H9 (cell line): ENCODE data around the gene MPP7. TPM values are rescaled to one million over a fixed set of nuclear protein-coding genes. Genes with fewer than 3 reads are reported as not detected.

Experiments used
- DNase-seq: peaks from one replicate; pipeline ENCODE4 v3.0.0-alpha.2; 2017
- H2AFZ ChIP-seq: one replicate; pipeline ENCODE4 v1.6.1; 2013; ENCODE audit warnings: mild to moderate bottlenecking, low read length, control low read depth, moderate library complexity
- H2AK5ac ChIP-seq: 2 replicates; pipeline ENCODE4 v1.6.1; 2013; ENCODE audit warnings: low read length, control low read depth, mixed read lengths; ENCODE audit not compliant: insufficient read length
- H2BK120ac ChIP-seq: one replicate; pipeline ENCODE4 v1.6.1; 2013; ENCODE audit warnings: low read depth, mild to moderate bottlenecking, low read length, control low read depth, inconsistent platforms; ENCODE audit not compliant: poor library complexity, severe bottlenecking
- H2BK12ac ChIP-seq: 2 replicates; pipeline ENCODE4 v1.6.1; 2013; ENCODE audit warnings: low read length, control low read depth, mixed read lengths, low read depth; ENCODE audit not compliant: insufficient read length
- H2BK15ac ChIP-seq: 2 replicates; pipeline ENCODE4 v1.6.1; 2013; ENCODE audit warnings: low read depth, low read length, control low read depth
- H2BK20ac ChIP-seq: one replicate; pipeline ENCODE4 v1.6.1; 2013; ENCODE audit warnings: low read depth, mild to moderate bottlenecking, low read length, control low read depth, inconsistent platforms; ENCODE audit not compliant: poor library complexity, severe bottlenecking
- H2BK5ac ChIP-seq: 2 replicates; pipeline ENCODE4 v1.6.1; 2013; ENCODE audit warnings: low read length, control low read depth, mixed read lengths; ENCODE audit not compliant: insufficient read length
- H3K14ac ChIP-seq: 2 replicates; pipeline ENCODE4 v1.6.1; 2013; ENCODE audit warnings: low read length, control low read depth; ENCODE audit not compliant: insufficient read depth
- H3K18ac ChIP-seq: 2 replicates; pipeline ENCODE4 v1.6.1; 2013; ENCODE audit warnings: low read depth, mild to moderate bottlenecking, mixed read lengths, low read length, control low read depth; ENCODE audit not compliant: insufficient read length
- H3K23ac ChIP-seq: 2 replicates; pipeline ENCODE4 v1.6.1; 2013; ENCODE audit warnings: low read length, control low read depth, mixed read lengths, low read depth; ENCODE audit not compliant: insufficient read length
- H3K23me2 ChIP-seq: 2 replicates; pipeline ENCODE4 v1.6.1; 2013; ENCODE audit warnings: low read depth, mild to moderate bottlenecking, mixed read lengths, low read length, control low read depth; ENCODE audit not compliant: insufficient read length, poor library complexity, severe bottlenecking
- H3K27ac ChIP-seq: 2 replicates; pipeline ENCODE4 v1.5.1; 2013; ENCODE audit warnings: low read length, control low read depth, mixed read lengths, low read depth; ENCODE audit not compliant: insufficient read length
- H3K27me3 ChIP-seq: 2 replicates; pipeline ENCODE4 v1.6.1; 2013; ENCODE audit warnings: low read length, control low read depth, inconsistent platforms; ENCODE audit not compliant: insufficient read depth
- H3K4ac ChIP-seq: 2 replicates; pipeline ENCODE4 v1.6.1; 2013; ENCODE audit warnings: low read depth, mild to moderate bottlenecking, control low read depth, inconsistent platforms, low read length, moderate library complexity
- H3K4me1 ChIP-seq: 2 replicates; pipeline ENCODE4 v1.6.1; 2013; ENCODE audit warnings: low read length, control low read depth, inconsistent platforms; ENCODE audit not compliant: insufficient read depth
- H3K4me2 ChIP-seq: 2 replicates; pipeline ENCODE4 v1.6.1; 2013; ENCODE audit warnings: low read length, control low read depth, mixed read lengths; ENCODE audit not compliant: insufficient read length, insufficient read depth
- H3K56ac ChIP-seq: 2 replicates; pipeline ENCODE4 v1.6.1; 2013; ENCODE audit warnings: low read depth, mild to moderate bottlenecking, mixed read lengths, low read length, control low read depth; ENCODE audit not compliant: insufficient read length
- H3K79me1 ChIP-seq: 2 replicates; pipeline ENCODE4 v1.6.1; 2013; ENCODE audit warnings: low read depth, mild to moderate bottlenecking, moderate library complexity, low read length, control low read depth, inconsistent platforms; ENCODE audit not compliant: insufficient read depth, poor library complexity, severe bottlenecking
- H3K79me2 ChIP-seq: 2 replicates; pipeline ENCODE4 v1.6.1; 2013; ENCODE audit warnings: low read length, control low read depth, inconsistent platforms; ENCODE audit not compliant: insufficient read depth
- H3K9ac ChIP-seq: 2 replicates; pipeline ENCODE4 v1.6.1; 2013; ENCODE audit warnings: low read length, control low read depth, mixed read lengths; ENCODE audit not compliant: insufficient read length; ENCODE audit errors: extremely low read depth
- H3K9me3 ChIP-seq: one replicate; pipeline ENCODE4 v1.6.1; 2013; ENCODE audit warnings: low read depth, low read length, inconsistent platforms; ENCODE audit not compliant: control insufficient read depth
- H3T11ph ChIP-seq: one replicate; pipeline ENCODE4 v1.6.1; 2013; ENCODE audit warnings: mild to moderate bottlenecking, low read length, control low read depth, inconsistent platforms
- H4K20me1 ChIP-seq: one replicate; pipeline ENCODE4 v1.6.1; 2013; ENCODE audit not compliant: control insufficient read depth, insufficient read length, insufficient read depth
- H4K5ac ChIP-seq: 2 replicates; pipeline ENCODE4 v1.6.1; 2013; ENCODE audit warnings: low read depth, mild to moderate bottlenecking, mixed read lengths, low read length, control low read depth; ENCODE audit not compliant: insufficient read length
- H4K8ac ChIP-seq: replicated peaks from 2 replicates; pipeline ENCODE4 v1.6.1; 2013; ENCODE audit warnings: low read length, control low read depth, mixed read lengths, low read depth; ENCODE audit not compliant: insufficient read length
- H4K91ac ChIP-seq: 2 replicates; pipeline ENCODE4 v1.6.1; 2013; ENCODE audit warnings: low read depth, mild to moderate bottlenecking, moderate library complexity, mixed read lengths, low read length, control low read depth; ENCODE audit not compliant: insufficient read length
- H3K27ac Mint-ChIP-seq, 3 experiments: 2 replicates in 2 of 3; 3 replicates in 1 of 3; pipeline ENCODE4 v1.8.0; 2020 to 2021; ENCODE audit warnings: mixed read lengths in 3 of 3, mild to moderate bottlenecking in 1 of 3, moderate library complexity in 1 of 3
- H3K27me3 Mint-ChIP-seq: 2 replicates; pipeline ENCODE4 v1.8.0; 2021; ENCODE audit warnings: low read depth, mild to moderate bottlenecking, moderate library complexity, mixed read lengths
- H3K36me3 Mint-ChIP-seq, 3 experiments: 2 replicates in 2 of 3; 3 replicates in 1 of 3; pipeline ENCODE4 v1.8.0; 2020 to 2021; ENCODE audit warnings: low read depth in 3 of 3, mixed read lengths in 3 of 3; ENCODE audit not compliant: insufficient read depth in 1 of 3
- H3K4me1 Mint-ChIP-seq, 2 experiments: 2 replicates each; pipeline ENCODE4 v1.8.0; 2020; ENCODE audit warnings: mixed read lengths in 2 of 2
- H3K4me3 Mint-ChIP-seq, 2 experiments: 2 replicates in 1 of 2; 3 replicates in 1 of 2; pipeline ENCODE4 v1.8.0; 2020 to 2021; ENCODE audit warnings: mild to moderate bottlenecking in 2 of 2, mixed read lengths in 2 of 2, moderate library complexity in 1 of 2
- H3K9me3 Mint-ChIP-seq, 2 experiments: 2 replicates in 1 of 2; 3 replicates in 1 of 2; pipeline ENCODE4 v1.8.0; 2020; ENCODE audit warnings: mild to moderate bottlenecking in 2 of 2, mixed read lengths in 2 of 2, moderate library complexity in 1 of 2
- WGBS: extraction: QIAGEN DNeasy Blood & Tissue Kit; methylation state at CpG from one replicate; pipeline ENCODE4 v1.1.7; 2013; ENCODE audit warnings: missing lambda C conversion rate, low lambda C conversion rate, mixed read lengths; ENCODE audit not compliant: insufficient read length; ENCODE audit errors: extremely low coverage; 5-methylcytosine and 5-hydroxymethylcytosine counted together
- total RNA-seq: library from RNA; stranded (reverse); gene quantifications from 2 replicates; pipeline ENCODE4 v1.2.1, GENCODE V29; 2021
- TF ChIP-seq, protein P1 (sequence below): fragments of 200-600 bp; sonication (generic); conservative IDR thresholded peaks from 3 replicates; pipeline ENCODE4 v1.8.0; 2021; ENCODE audit warnings: antibody characterized with exemption, mild to moderate bottlenecking

Gene MPP7
- total RNA-seq, 1 experiment from 2014 or later: 6.9 TPM

DNA sequence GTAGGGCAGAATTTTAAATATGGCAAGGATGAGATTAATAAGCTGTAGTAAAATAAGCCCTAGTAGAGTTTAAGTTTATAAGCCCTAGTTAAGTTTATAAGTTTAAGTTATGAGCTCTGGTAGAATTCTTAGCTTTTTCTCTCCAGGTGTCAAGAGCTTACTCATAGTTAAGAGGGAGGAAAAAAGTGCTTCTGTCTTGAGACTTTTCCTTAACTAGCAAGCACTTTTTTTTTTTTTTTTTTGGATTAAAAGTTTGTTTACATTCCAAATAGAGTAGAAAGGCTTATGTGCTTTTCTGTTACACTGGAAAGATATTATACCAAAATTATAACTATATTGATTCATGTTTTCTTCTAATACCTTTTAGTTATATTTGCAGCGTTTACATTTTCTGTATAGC, 25.5 kb upstream of the MPP7 start:
- H3K79me1 ChIP-seq: no peaks in the 10 kb centered on the region
- H4K5ac ChIP-seq: no peak overlapping the region
- H4K20me1 ChIP-seq: no peaks in the 10 kb centered on the region
- no peaks in the 10 kb centered on the region for H3K9me3 ChIP-seq
- no peak overlapping the region for H4K8ac ChIP-seq
- no peak overlapping the region for H2BK5ac ChIP-seq
- no peak overlapping the region for H2BK15ac ChIP-seq
- peaks cover 3% of the 10 kb centered on the region; the same call in 1 of the 2 replicates for H3K4me1 ChIP-seq
- TF ChIP-seq, protein P1, sequence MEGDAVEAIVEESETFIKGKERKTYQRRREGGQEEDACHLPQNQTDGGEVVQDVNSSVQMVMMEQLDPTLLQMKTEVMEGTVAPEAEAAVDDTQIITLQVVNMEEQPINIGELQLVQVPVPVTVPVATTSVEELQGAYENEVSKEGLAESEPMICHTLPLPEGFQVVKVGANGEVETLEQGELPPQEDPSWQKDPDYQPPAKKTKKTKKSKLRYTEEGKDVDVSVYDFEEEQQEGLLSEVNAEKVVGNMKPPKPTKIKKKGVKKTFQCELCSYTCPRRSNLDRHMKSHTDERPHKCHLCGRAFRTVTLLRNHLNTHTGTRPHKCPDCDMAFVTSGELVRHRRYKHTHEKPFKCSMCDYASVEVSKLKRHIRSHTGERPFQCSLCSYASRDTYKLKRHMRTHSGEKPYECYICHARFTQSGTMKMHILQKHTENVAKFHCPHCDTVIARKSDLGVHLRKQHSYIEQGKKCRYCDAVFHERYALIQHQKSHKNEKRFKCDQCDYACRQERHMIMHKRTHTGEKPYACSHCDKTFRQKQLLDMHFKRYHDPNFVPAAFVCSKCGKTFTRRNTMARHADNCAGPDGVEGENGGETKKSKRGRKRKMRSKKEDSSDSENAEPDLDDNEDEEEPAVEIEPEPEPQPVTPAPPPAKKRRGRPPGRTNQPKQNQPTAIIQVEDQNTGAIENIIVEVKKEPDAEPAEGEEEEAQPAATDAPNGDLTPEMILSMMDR: no peak
- H2BK12ac ChIP-seq: no peak overlapping the region
- H2AFZ ChIP-seq: no peak overlapping the region
- no peak overlapping the region for H2BK120ac ChIP-seq
- H3K27me3 ChIP-seq: no peaks in the 10 kb centered on the region
- H3K9me3 Mint-ChIP-seq: no peaks in the 10 kb centered on the region
- no peak overlapping the region for H3K27ac ChIP-seq
- no peak overlapping the region for H3K23ac ChIP-seq
- H3K4ac ChIP-seq: no peak overlapping the region
- no peak overlapping the region for H2BK20ac ChIP-seq
- H3K56ac ChIP-seq: no peak overlapping the region
- DNase-seq: no peak
- H3K4me1 Mint-ChIP-seq: peaks cover 12 to 14% of the 10 kb centered on the region in 2 experiments
- no peaks in the 10 kb centered on the region for H3K23me2 ChIP-seq
- no peak overlapping the region for H3K9ac ChIP-seq
- H3K79me2 ChIP-seq: no peaks in the 10 kb centered on the region
- WGBS: no CpG with 5 or more reads among the region's 1 CpG
- H3K36me3 Mint-ChIP-seq: no peaks in the 10 kb centered on the region
- no peak overlapping the region for H3K18ac ChIP-seq
- no peaks in the 10 kb centered on the region for H3K27me3 Mint-ChIP-seq
- H3K27ac Mint-ChIP-seq: no peak overlapping the region
- H4K91ac ChIP-seq: no peak overlapping the region
- H2AK5ac ChIP-seq: no peak overlapping the region
- H3K4me3 Mint-ChIP-seq: no peak overlapping the region
- H3T11ph ChIP-seq: no peak overlapping the region
- H3K4me2 ChIP-seq: no peak overlapping the region
- H3K14ac ChIP-seq: no peak overlapping the region
